Measurements from ENCODE around the gene CD7. TPM values are rescaled to one million over a fixed set of nuclear protein-coding genes. Genes with fewer than 3 reads are reported as not detected.

Gene CD7
- total RNA-seq, 1 donor from 2014 or later: 345 TPM

- Mint-ChIP-seq H3K27me3 (ENCODE audit: low read depth) (no peaks in the 10 kb centered on the region), H3K4me3 (ENCODE audit: low read depth) (peak overlapping the region; percentile 89), H3K36me3 (ENCODE audit: low read depth) (peaks cover 2% of the 10 kb centered on the region), H3K27ac (peak overlapping the region; percentile 100), H3K9me3 (no peaks in the 10 kb centered on the region), H3K4me1 (ENCODE audit: low read depth) (peaks cover 63% of the 10 kb centered on the region)
- DNase-seq (ENCODE audit: low spot score): peak; percentile 35
- intact Hi-C loops (cut with micrococcal nuclease): no loop called here
These were observed 18.0 kb downstream of the CD7 start for GRCh38 chr17:82299452-82299851.

- no peaks in the 10 kb centered on the region for H3K27me3 Mint-ChIP-seq (ENCODE audit: low read depth)
- intact Hi-C loops (cut with micrococcal nuclease): loop anchor here (1.0 kb wide), 1 partner anchor 8 kb away; no protein-coding TSS in a partner anchor
- peak overlapping the region; percentile 89 for H3K4me3 Mint-ChIP-seq (ENCODE audit: low read depth)
- peak overlapping the region; percentile 100 for H3K27ac Mint-ChIP-seq
- peaks cover 68% of the 10 kb centered on the region for H3K4me1 Mint-ChIP-seq (ENCODE audit: low read depth)
- H3K9me3 Mint-ChIP-seq: no peaks in the 10 kb centered on the region
- DNase-seq (ENCODE audit: low spot score): no peak
- H3K36me3 Mint-ChIP-seq (ENCODE audit: low read depth): peaks cover 6% of the 10 kb centered on the region
These were observed 18.6 kb downstream of the CD7 start for GRCh38 chr17:82298538-82299421.

DNA sequence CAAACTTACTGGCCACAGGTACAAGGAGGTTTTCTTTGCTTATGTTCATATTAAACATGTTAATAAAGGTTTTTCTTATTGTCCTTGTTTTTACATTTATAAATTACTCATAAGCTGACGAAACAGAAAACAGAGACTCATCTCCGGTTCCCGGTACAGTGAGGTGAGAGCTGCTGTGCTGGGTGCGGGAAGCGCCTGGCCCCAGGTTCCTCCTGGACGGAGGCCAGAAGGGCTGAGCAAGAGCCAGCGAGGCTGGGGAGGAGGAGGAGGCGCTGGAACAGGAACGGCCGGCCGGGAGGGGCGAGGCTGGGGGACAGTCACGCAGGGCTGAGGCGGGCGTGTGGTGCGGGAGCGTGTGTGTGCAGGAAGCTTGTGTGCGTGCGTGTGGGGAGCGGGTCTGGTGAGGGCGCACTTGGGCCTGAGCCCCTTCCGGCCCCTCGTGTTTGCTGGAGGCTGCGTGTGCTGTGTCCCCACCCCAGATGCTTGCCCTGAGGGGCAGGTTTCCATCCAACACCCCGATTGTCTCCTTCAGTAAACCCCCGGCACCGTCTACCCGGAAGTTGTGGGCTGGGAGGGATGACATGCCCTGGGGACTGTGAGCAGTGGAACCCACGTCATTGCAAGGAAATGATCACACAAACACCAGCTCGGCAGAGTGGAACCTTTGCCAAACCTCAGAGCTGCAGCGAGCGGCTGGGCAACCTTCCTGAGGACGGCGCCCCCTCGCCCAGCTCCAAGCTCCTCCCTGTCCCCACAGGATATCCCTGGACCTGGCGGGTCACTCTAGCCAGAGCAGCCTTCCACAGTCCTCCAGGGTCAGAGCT lies 19.5 kb downstream of the CD7 start:
- Mint-ChIP-seq H3K9me3 (no peaks in the 10 kb centered on the region), H3K27ac (peak overlapping the region; percentile 100), H3K36me3 (ENCODE audit: low read depth) (peaks cover 10% of the 10 kb centered on the region), H3K4me1 (ENCODE audit: low read depth) (peaks cover 62% of the 10 kb centered on the region), H3K4me3 (ENCODE audit: low read depth) (peak overlapping the region; percentile 89), H3K27me3 (ENCODE audit: low read depth) (no peaks in the 10 kb centered on the region)
- intact Hi-C loops (cut with micrococcal nuclease): loop anchor here (1.0 kb wide), 2 partner anchors 8 to 23 kb away; no protein-coding TSS in a partner anchor
- peak; percentile 89 for DNase-seq (ENCODE audit: low spot score)

- H3K4me1 Mint-ChIP-seq (ENCODE audit: low read depth): peaks cover 60% of the 10 kb centered on the region
- intact Hi-C loops (cut with micrococcal nuclease): loop anchor here (1.0 kb wide), 1 partner anchor 24 kb away; no protein-coding TSS in a partner anchor
- H3K27ac Mint-ChIP-seq: peak overlapping the region; percentile 100
- H3K9me3 Mint-ChIP-seq: no peaks in the 10 kb centered on the region
- DNase-seq (ENCODE audit: low spot score): peak; percentile 85
- peak overlapping the region; percentile 89 for H3K4me3 Mint-ChIP-seq (ENCODE audit: low read depth)
- H3K27me3 Mint-ChIP-seq (ENCODE audit: low read depth): no peaks in the 10 kb centered on the region
- peaks cover 10% of the 10 kb centered on the region for H3K36me3 Mint-ChIP-seq (ENCODE audit: low read depth)
These were observed 20.1 kb downstream of the CD7 start for GRCh38 chr17:82297280-82297713.

DNA sequence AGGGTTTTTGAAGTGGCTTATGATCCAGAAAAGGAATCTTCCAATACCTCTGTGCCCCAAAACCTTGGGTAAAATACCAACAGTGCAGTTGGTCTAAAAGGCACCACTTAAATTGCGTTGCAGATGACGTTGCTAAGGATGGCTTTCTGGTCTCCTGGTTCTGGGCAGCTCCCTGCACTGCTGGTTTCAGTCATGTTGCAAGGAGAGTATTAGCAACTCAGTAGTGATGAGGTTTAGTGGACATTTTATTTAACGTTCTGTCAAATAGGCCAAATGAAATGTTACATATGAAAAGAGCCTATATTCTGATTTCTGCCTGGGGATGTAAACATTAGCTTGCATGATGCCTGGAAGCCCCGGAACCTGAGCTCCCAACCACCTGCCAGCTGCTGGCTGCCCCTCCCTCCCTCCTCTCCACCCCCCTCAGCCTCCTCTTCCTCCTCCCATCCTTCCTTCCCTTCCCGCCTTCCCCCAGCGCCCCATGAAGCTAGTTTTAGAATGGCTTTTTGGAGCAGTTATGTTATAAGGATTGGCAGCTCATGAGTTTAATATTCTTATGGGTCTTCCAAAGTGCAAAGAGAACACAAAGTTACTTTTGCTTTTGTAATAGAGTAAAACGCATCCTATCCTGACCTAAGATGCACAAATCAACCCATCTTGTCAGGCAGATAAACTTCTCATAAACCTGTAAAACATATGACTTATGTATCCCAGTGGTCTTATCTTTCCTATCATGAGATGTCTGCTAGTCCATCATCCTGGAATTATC lies 20.7 kb downstream of the CD7 start:
- H3K36me3 Mint-ChIP-seq (ENCODE audit: low read depth): peaks cover 10% of the 10 kb centered on the region
- H3K27me3 Mint-ChIP-seq (ENCODE audit: low read depth): no peaks in the 10 kb centered on the region
- H3K4me3 Mint-ChIP-seq (ENCODE audit: low read depth): peak overlapping the region; percentile 89
- H3K27ac Mint-ChIP-seq: peak overlapping the region; percentile 100
- peaks cover 61% of the 10 kb centered on the region for H3K4me1 Mint-ChIP-seq (ENCODE audit: low read depth)
- no peak for DNase-seq (ENCODE audit: low spot score)
- H3K9me3 Mint-ChIP-seq: no peaks in the 10 kb centered on the region
- intact Hi-C loops (cut with micrococcal nuclease): loop anchor here (1.0 kb wide), 1 partner anchor 25 kb away; no protein-coding TSS in a partner anchor

GRCh38 chr17:82295472-82295814 lies 22.0 kb downstream of the CD7 start:
- Mint-ChIP-seq H3K9me3 (no peaks in the 10 kb centered on the region), H3K27ac (peak overlapping the region; percentile 40), H3K27me3 (ENCODE audit: low read depth) (no peaks in the 10 kb centered on the region), H3K4me1 (ENCODE audit: low read depth) (peaks cover 54% of the 10 kb centered on the region), H3K4me3 (ENCODE audit: low read depth) (peak overlapping the region; percentile 41), H3K36me3 (ENCODE audit: low read depth) (peaks cover 13% of the 10 kb centered on the region)
- intact Hi-C loops (cut with micrococcal nuclease): no loop called here
- no peak for DNase-seq (ENCODE audit: low spot score)

DNA sequence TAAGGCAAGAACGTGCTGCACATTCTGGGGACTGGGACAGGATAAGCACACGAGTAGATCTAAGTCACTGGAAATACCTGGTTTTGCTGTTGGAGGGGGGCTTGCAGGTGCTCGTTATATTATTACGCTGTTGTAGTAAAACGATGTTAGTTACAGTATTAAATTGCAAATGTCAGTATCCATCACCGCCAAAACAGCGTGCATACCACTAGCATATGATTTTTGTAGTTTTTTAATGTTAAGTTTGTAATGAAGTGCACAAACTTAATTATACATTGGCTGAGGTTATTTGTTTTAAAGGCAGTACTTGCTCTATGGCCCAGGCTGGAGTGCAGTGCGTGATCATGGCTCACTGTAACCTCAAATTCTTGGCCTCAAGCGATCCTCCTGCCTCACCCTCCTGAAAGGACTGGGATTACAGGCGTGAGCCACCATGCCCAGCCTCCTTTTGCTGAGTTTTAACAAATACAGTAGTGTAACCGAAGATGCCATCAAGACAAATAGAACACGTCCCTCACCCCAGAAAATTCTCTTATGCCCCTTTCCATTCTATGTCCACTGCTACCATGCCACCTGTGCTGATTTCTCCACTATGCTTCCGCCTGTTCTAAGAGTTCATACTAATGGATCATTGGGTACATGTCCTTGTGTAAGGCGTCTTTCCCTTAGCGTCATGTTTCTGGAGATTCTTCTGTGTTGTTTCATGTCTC lies 23.2 kb downstream of the CD7 start:
- intact Hi-C loops (cut with micrococcal nuclease): no loop called here
- peaks cover 13% of the 10 kb centered on the region for H3K36me3 Mint-ChIP-seq (ENCODE audit: low read depth)
- no peak for DNase-seq (ENCODE audit: low spot score)
- H3K9me3 Mint-ChIP-seq: no peaks in the 10 kb centered on the region
- no peaks in the 10 kb centered on the region for H3K27me3 Mint-ChIP-seq (ENCODE audit: low read depth)
- H3K27ac Mint-ChIP-seq: peak overlapping the region; percentile 76
- peak overlapping the region; percentile 80 for H3K4me3 Mint-ChIP-seq (ENCODE audit: low read depth)
- H3K4me1 Mint-ChIP-seq (ENCODE audit: low read depth): peaks cover 45% of the 10 kb centered on the region

- Mint-ChIP-seq H3K36me3 (ENCODE audit: low read depth) (peaks cover 13% of the 10 kb centered on the region), H3K9me3 (no peaks in the 10 kb centered on the region), H3K4me3 (ENCODE audit: low read depth) (peak overlapping the region; percentile 83), H3K27me3 (ENCODE audit: low read depth) (no peaks in the 10 kb centered on the region), H3K27ac (peak overlapping the region; percentile 86), H3K4me1 (ENCODE audit: low read depth) (peaks cover 40% of the 10 kb centered on the region)
- peak; percentile 94 for DNase-seq (ENCODE audit: low spot score)
- intact Hi-C loops (cut with micrococcal nuclease): loop anchor here (1.0 kb wide), 1 partner anchor 19 kb away; the partner anchor contains the start of gene CSNK1D
These were observed 24.9 kb downstream of the CD7 start for GRCh38 chr17:82292251-82293154.

DNA sequence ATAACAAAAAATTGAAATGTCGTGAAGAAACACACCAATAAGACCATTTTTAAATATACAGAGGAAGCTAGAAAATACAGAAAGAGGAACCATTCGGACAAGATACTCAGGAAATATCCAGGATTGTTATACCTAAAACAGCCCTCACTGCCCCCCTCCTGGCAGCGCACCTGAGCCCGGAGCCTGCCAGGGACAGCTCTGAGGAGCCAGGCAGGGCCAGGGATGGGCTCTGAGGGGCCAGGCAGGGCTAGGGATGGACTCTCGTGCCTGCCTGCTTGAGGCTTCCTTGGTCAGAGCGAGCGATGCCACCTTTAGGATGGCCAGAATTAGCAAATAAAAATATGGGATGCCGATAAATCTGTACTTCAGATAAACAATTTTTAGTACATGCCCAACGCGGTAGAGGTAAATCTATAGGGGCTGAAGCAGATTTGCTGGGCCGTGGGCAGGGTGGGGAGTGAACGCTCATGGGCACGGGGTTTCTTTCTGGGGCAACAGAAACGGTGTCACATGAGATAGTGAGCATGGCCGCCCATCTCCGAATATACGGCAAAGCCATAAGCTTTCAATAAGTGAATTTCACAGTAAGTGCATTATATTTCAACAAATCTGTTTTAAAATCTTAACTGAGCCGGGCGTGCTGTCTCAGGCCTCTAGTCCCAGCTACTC lies 25.7 kb downstream of the CD7 start:
- peak overlapping the region; percentile 75 for H3K4me3 Mint-ChIP-seq (ENCODE audit: low read depth)
- intact Hi-C loops (cut with micrococcal nuclease): loop anchor here (1.0 kb wide), 1 partner anchor 18 kb away; the partner anchor contains the start of gene CSNK1D
- peak overlapping the region; percentile 59 for H3K27ac Mint-ChIP-seq
- no peak for DNase-seq (ENCODE audit: low spot score)
- no peaks in the 10 kb centered on the region for H3K9me3 Mint-ChIP-seq
- H3K27me3 Mint-ChIP-seq (ENCODE audit: low read depth): no peaks in the 10 kb centered on the region
- peaks cover 36% of the 10 kb centered on the region for H3K4me1 Mint-ChIP-seq (ENCODE audit: low read depth)
- peaks cover 13% of the 10 kb centered on the region for H3K36me3 Mint-ChIP-seq (ENCODE audit: low read depth)

GRCh38 chr17:82287868-82288801 lies 29.3 kb downstream of the CD7 start:
- no peaks in the 10 kb centered on the region for H3K9me3 Mint-ChIP-seq
- peaks cover 25% of the 10 kb centered on the region for H3K4me1 Mint-ChIP-seq (ENCODE audit: low read depth)
- H3K4me3 Mint-ChIP-seq (ENCODE audit: low read depth): no peak overlapping the region
- H3K27ac Mint-ChIP-seq: no peak overlapping the region
- no peak for DNase-seq (ENCODE audit: low spot score)
- H3K36me3 Mint-ChIP-seq (ENCODE audit: low read depth): peaks cover 3% of the 10 kb centered on the region
- intact Hi-C loops (cut with micrococcal nuclease): no loop called here
- peaks cover 5% of the 10 kb centered on the region for H3K27me3 Mint-ChIP-seq (ENCODE audit: low read depth)

Data from activated T-helper 2 cell treated with anti-CD3 and anti-CD28 coated beads, Interferon-gamma antibody, Interleukin-2, Interleukin-4, amounts not matched to agents 10 μg/mL and 5 μg/mL and 100 μg/mL, durations not matched to agents 14 hours and 24 hours and 36 hours (primary cell).